Epidermal melanocyte (primary cell): Measurements from ENCODE around the gene S100A4.

Source experiments
- DNase-seq: peaks from one replicate; pipeline ENCODE4 v3.0.0; 2011; ENCODE audit warnings: low spot score; ENCODE audit not compliant: insufficient read length

S100A4 gene

DNA sequence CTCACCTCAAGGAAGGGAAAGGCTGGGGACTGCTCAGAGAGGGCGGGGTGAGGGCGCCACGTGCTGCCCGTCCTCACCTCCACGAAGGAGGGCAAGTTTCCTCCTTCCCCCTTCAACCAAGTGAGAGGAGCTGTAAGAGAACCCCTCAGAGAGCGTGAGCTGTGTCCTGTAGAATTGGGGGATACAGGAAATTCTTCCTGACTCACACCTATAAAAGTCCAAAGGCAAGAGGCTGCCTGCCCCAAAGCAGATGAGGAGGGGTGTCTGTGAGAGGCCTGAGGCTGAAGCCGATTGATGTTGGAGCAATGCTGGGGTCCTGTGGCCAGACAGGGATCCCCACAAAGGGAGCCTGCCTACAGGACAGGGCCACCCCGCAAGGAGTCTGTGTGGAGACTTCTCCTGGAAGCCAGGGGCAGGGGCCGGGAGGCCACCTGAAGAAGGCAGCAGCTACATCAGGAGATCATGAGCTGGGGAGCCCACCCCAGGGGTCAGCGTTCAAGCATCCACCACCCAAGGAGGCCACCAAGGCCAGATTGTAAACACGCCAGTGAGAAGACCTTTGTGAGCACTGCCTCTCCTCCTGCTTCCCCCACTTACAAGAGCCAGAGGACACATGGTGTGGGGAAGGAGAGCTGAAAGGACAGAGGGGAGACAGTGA lies 37.6 kb downstream of the S100A4 start:
- DNase-seq = no peak

DNA sequence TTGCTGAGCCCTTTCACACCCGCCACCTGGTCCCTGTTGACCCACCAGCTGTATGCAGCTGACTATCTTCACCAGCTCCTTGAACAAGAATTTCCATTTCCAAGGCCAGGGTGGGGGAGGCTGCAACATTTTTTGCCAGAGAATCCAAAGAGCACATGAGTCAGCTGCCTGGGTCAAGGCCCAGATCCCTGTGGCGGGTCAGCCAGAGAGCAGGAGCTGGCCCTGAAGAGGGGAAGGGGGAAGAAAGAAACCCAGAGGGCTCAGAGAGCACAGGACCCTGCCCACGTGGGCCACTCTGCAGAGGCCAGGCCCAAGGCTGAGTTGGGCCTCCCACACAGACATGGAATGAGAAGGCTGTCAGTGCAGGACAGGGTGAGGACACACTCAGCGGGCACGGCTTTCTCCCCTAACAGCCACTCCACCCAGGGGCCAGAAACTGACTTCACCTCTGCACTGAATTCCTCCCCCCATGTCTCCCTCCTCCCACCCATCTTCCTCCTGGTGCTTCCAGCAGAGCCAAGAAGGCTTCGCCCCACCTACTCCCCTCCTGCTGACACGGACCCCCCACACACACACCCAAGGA lies 38.7 kb downstream of the S100A4 start:
- DNase-seq = no peak

DNA sequence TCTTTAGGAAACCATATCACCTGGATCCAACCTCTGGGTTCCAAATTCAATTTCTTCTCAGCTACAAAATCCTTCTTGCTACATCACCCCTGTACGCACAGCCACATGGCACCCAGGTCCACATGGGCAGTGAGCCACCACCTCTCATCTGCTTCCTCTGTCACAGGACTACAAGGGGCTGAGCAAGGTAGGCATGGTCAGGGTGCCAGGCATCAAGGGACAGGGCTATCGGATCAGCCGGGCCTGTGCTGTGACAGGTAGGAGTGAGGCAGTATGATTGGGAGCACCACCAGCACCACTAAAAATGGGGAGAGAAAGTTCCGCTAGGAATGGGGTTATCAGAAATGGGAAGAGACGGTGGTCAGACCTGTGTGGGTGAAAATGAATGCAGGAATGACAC lies 39.2 kb downstream of the S100A4 start:
- DNase-seq = no peak

DNA sequence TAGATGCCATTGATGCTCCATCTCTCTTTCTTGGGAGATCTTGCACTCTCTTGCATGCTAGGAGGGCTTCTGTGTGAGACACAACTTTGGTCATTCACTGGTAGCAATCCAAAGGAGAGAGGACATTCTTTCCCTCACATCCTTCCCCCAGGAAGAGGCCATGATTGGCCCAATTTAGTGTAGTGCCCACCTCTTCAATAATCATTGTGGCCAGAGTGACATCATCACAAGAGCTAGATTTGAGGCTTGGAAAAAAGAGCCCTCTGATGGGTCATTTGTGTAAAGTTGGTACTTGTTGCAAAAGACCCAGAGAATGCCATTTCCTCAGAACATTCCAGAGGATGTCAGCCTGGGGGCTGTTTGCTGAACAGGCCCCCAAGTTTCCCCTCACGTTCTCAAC lies 40.0 kb downstream of the S100A4 start:
- DNase-seq = no peak

DNA sequence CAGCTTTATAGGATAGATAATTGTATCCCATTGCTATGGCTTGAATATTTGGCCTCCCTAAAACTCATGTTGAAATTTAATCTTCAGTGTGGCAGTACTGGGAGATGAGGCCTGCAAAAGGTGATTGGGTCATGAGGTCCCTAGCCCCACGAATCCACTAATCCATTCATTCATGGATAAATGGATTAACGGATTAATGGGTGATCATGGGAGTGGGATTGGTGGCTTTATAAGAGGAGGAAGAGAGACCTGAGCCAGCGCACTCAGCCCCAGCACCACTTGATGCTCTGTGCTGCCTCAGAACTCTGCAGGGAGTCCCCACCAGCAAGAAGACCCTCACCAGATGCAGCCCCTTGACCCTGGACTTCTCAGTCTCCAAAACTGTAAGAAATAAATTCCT lies 41.8 kb downstream of the S100A4 start:
- no peak for DNase-seq

DNA sequence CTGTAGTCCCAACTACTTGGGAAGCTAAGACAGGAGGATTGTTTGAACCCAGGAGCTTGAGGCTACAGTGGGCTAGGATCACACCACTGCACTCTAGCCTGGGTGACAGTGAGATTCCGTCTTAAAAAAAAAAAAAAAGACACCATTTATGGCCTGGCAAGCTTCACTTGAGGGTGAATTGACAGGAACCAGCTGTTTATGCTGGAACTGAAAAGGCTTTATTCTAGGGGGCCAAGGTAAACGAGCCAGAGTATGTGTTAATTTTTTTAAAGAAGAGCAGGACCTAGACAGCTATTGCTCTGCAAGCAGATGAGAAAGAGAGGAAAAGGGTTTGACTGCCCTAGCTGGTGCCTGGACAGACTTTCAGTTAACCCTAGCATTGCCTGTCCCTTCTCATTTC lies 46.9 kb downstream of the S100A4 start:
- DNase-seq = no peak

DNA sequence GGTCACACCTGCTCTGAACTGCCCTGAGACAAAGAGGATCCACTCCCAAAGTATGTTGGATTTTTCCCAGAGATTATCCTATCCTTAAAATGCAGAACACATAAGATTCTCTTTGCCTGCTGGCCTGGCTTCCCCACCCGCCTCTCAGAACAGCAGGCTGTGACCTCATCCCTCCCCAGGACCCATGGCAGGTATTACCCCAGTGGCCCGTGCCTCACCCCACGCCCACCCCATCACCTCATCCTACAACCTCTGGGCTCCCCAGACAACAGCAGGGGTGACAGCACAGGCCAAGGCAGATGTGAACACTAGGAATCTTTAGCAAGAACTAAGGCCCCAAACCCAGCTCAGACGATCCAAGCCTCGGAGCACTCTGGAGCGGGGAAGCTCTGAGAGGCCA lies 50.1 kb downstream of the S100A4 start:
- DNase-seq = no peak

DNA sequence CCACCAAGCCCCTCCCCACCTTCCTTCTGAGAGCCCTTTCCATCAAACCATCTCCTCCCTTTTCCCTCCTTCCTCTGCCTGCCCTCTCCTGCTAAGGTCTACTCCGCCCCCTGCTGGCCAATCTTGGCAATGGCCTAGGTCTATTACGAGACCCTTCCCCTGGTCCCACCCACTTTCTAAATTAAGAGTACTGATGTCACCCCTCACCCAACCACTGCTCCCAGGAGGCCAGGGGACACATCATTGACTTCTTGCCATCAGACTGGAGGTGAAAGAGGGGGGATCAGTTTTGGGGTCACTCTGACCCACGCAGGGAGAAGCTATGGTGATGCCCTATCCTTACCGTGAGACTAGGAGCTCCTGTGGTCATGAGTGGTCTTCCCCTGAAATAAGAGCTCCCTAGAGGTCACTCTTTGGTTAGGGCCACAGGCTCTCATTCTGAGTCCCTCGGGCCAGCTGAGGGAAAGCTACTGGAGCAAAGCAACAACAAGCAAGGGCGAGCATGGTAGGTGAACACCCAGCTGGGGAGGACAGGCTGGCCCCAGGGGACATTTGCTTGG lies 50.5 kb downstream of the S100A4 start:
- peak; percentile 52 for DNase-seq
